Lower lobe of right lung (tissue), 2 donors: ENCODE data around the gene IP6K2. TPM values are rescaled to one million over a fixed set of nuclear protein-coding genes. Genes with fewer than 3 reads are reported as not detected.

Experiments
- ATAC-seq, 2 donors: fragments of 200-7000 bp; cut with Tn5 transposase; one replicate each; pipeline ENCODE4 v1.9.1; 2020 to 2022; ENCODE audit warnings: mild to moderate bottlenecking in 2 of 2, moderate library complexity in 2 of 2
- DNase-seq: peaks from one replicate; pipeline ENCODE4 v3.0.0-alpha.2; 2020
- H3K27ac ChIP-seq: fragments of 200-600 bp; one replicate; pipeline ENCODE4 v1.8.0; 2022
- H3K27me3 ChIP-seq: fragments of 200-600 bp; one replicate; pipeline ENCODE4 v1.8.0; 2022; ENCODE audit warnings: low read depth
- H3K36me3 ChIP-seq: fragments of 200-600 bp; one replicate; pipeline ENCODE4 v1.8.0; 2022; ENCODE audit warnings: mild to moderate bottlenecking
- H3K4me1 ChIP-seq: fragments of 200-600 bp; one replicate; pipeline ENCODE4 v1.8.0; 2022
- H3K4me3 ChIP-seq: fragments of 200-600 bp; one replicate; pipeline ENCODE4 v1.8.0; 2022; ENCODE audit warnings: mild to moderate bottlenecking
- H3K9me3 ChIP-seq: fragments of 200-600 bp; one replicate; pipeline ENCODE4 v1.8.0; 2022
- intact Hi-C: fragments of 100-400 bp; cut with DNase I; formaldehyde crosslinking; loops from one replicate; pipeline ENCODE4 v1.11.0; 2022
- total RNA-seq: library from RNA; stranded (reverse); fragmentation: NEBNext Ultra II Directional; extraction: Animal tissue kit (Norgen Biotek cat#: 25700); gene quantifications from one replicate; pipeline ENCODE4 v1.2.1, GENCODE V29; 2021
- TF ChIP-seq, protein P1 (sequence below): fragments of 200-600 bp; IDR thresholded peaks from one replicate; pipeline ENCODE4 v1.8.0; 2022; ENCODE audit warnings: antibody characterized with exemption, mild to moderate bottlenecking
- donor health status: DM: no; HTN: yes; CAD: no; lungs with severe emphysema.

The IP6K2 gene
- total RNA-seq, 1 donor from 2014 or later, result 56.3 TPM

DNA sequence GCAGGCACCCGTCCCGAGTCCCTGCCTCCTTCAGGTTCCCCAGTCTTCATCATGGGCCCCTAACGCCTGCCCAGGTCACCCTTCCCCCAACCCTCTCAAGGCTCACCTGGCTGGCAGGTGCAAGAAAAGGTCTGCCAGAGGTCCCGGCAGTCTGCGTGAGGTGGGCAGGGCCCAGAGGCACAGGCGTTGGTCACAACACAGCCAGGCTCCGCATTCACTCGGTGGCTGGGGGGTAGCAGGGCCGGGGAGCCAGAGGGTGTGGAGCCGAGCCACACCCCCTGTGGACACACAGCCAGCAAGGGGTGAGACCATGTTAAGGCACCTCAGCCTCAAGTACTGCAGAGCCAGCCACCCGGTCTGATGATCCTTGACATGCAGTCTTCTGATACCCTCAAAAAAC, 65.2 kb downstream of the IP6K2 start:
- intact Hi-C loops, result no loop called here
- no peaks in the 10 kb centered on the region for H3K36me3 ChIP-seq
- no peak overlapping the region for H3K4me3 ChIP-seq
- H3K9me3 ChIP-seq, result no peaks in the 10 kb centered on the region
- TF ChIP-seq, protein P1, sequence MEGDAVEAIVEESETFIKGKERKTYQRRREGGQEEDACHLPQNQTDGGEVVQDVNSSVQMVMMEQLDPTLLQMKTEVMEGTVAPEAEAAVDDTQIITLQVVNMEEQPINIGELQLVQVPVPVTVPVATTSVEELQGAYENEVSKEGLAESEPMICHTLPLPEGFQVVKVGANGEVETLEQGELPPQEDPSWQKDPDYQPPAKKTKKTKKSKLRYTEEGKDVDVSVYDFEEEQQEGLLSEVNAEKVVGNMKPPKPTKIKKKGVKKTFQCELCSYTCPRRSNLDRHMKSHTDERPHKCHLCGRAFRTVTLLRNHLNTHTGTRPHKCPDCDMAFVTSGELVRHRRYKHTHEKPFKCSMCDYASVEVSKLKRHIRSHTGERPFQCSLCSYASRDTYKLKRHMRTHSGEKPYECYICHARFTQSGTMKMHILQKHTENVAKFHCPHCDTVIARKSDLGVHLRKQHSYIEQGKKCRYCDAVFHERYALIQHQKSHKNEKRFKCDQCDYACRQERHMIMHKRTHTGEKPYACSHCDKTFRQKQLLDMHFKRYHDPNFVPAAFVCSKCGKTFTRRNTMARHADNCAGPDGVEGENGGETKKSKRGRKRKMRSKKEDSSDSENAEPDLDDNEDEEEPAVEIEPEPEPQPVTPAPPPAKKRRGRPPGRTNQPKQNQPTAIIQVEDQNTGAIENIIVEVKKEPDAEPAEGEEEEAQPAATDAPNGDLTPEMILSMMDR, result no peak
- no peak for ATAC-seq
- no peak for DNase-seq
- H3K27ac ChIP-seq, result no peak overlapping the region
- peaks cover 5% of the 10 kb centered on the region for H3K4me1 ChIP-seq
- no peaks in the 10 kb centered on the region for H3K27me3 ChIP-seq

DNA sequence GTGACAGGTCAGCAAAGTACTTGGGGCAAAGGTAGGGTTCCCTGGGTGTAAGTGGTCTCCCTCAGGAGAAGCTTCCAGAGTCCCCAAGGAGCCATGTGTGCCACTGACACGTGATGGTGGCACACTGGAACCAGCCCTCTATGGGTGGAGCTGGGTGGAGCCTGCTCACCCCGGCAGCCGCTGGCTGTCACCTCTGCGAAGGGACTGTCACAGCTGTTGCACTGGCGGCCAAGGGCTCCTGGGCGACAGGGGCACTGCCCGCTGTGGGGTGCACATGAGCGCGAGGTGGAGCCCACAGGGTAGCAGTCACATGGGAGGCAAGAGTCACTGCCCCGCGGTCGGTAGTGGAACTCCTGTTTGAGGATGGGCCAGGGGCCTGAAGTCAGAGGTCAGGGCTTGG, 66.3 kb downstream of the IP6K2 start:
- Histone ChIP-seq H3K27ac (no peak overlapping the region), H3K4me3 (no peak overlapping the region), H3K4me1 (no peaks in the 10 kb centered on the region), H3K36me3 (no peaks in the 10 kb centered on the region), H3K9me3 (no peaks in the 10 kb centered on the region), H3K27me3 (no peaks in the 10 kb centered on the region)
- intact Hi-C loops, result no loop called here
- no peak for ATAC-seq
- TF ChIP-seq, protein P1, result no peak
- DNase-seq, result no peak

DNA sequence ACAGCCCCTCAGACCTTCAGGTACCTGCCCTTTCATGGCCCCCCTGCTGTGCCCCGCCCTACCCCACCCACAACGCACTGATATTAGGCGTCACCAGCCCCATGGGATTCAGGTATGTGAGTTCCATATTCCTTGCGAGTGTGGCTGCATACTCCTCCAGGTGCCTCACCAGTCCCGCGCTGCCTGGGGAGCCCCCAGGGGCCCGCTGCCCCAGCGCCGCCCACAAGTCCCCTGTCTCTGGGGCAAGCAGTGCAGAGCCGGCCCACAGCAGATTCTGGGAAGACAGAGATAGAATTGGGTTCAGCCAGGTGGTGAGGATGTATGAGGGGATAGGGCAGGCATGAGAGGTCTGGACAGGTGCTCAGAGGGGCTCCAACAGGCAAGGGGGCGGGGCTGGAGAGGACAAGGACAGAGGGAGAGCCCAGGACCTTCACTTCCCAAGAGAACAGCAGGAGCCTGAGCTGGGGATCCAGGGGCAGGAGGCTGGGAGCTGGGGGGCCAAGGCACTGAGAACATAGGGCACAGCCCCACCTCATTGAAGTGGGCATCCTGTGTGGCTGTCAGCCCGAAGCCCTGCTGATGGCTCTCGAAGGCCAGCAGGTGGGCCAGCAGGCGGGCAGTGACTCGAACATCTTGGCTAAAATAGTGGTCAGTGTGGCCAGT, 68.7 kb downstream of the IP6K2 start:
- no peaks in the 10 kb centered on the region for H3K4me1 ChIP-seq
- H3K36me3 ChIP-seq, result no peaks in the 10 kb centered on the region
- no peak overlapping the region for H3K27ac ChIP-seq
- TF ChIP-seq, protein P1, result no peak
- no peaks in the 10 kb centered on the region for H3K9me3 ChIP-seq
- DNase-seq, result no peak
- no peaks in the 10 kb centered on the region for H3K27me3 ChIP-seq
- no peak overlapping the region for H3K4me3 ChIP-seq
- ATAC-seq, result no peak
- intact Hi-C loops, result no loop called here

DNA sequence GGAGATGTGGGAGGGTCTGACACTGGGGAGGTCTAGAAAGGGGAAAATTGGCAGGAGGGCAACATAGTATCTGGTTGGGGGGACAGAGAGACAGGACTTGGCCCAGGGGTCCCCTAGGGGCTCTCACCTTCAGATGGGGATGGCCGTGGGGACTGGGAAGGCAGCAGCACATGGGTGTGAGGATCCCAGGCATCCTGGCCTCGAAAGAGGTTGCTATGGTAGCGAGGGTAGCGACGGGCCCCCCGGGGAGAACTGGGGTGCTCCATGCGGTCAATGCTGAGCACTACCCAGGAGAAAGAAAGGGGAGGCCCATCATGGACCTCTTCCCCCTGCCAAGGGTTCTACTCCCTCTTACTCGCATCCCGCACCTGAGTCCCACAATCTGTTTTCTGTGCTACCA, 69.3 kb downstream of the IP6K2 start:
- TF ChIP-seq, protein P1, result no peak
- Histone ChIP-seq H3K9me3 (no peaks in the 10 kb centered on the region), H3K4me3 (no peak overlapping the region), H3K4me1 (no peaks in the 10 kb centered on the region), H3K27ac (no peak overlapping the region), H3K36me3 (no peaks in the 10 kb centered on the region), H3K27me3 (no peaks in the 10 kb centered on the region)
- no peak for DNase-seq
- ATAC-seq, result no peak
- intact Hi-C loops, result no loop called here

GRCh38 chr3:48644898-48645760, 71.9 kb downstream of the IP6K2 start:
- intact Hi-C loops, result no loop called here
- H3K27me3 ChIP-seq, result no peaks in the 10 kb centered on the region
- no peaks in the 10 kb centered on the region for H3K9me3 ChIP-seq
- H3K36me3 ChIP-seq, result no peaks in the 10 kb centered on the region
- DNase-seq, result no peak
- TF ChIP-seq, protein P1, result no peak
- no peak for ATAC-seq
- no peak overlapping the region for H3K4me3 ChIP-seq
- H3K4me1 ChIP-seq, result no peaks in the 10 kb centered on the region
- H3K27ac ChIP-seq, result no peak overlapping the region
